ENCODE results near the gene KCNA2.

The KCNA2 gene

DNA sequence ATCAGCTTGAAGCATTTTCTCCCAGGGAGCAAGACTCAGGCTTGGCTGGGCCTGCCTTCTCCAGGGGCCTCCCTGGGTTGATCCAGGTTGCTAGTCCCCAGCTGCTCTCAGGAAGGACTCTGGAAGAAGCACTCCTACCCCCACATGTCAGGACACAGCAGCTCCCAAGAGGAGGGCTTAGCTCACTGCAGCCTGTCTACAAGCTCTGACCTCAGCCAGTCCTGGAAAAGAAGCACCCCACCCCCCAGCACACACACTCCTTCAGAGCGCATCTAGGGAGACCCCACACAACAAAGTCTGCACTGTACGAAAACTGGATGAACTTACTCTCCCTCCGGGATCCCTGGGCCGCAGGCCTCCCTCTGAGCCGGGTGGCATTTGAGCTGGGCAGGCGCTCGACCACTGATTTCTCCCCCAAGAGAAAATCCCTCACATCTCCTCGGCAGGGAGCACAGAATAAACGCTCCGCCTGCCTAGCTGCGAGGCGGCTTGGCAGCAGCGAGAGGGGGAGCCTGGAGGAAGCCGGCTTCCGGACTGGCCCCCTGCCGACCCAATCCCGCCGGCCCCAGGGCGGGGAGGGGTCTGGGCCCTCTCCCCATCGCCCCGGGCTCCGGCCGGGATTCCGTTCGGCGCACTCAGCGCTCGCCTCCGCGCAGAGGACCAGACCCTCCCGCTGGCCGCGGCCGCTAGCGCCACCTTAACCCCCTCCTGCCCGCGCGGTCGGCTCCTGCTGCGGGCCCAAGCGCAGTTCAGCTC is at the start of gene KCNA2:
KCNA2 (minus strand) TSS at position 458 of the 756 bp plus-strand sequence. CDS start 1,576 bp downstream, outside the sequence.
- peak; percentile 43 for DNase-seq (ENCODE audit: low spot score)
- no peak for TF ChIP-seq CTCF (IDR thresholded peaks at IDR 0.05; ENCODE audit: extremely low read depth, missing control alignments)

DNA sequence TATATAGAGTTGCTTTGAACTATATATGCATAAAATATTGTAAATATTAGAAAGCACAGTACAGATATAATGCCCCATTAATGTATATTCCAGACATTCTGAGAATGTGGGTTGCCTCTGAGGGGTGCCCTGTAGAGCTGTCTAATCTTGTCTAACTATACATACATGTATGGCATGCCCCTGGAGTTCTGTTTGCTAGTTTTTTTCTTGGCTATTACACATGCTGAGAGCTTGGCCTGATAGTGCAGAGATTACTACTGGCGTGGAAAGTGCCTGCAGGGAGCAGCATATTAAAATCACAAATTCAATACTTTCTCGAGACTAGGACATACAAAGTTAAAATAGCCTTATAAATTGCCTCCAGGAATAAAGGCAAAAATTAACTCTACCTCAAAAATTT is 44.5 kb upstream of the KCNA2 start:
- no peak for TF ChIP-seq CTCF (IDR thresholded peaks at IDR 0.05; ENCODE audit: extremely low read depth, missing control alignments)

DNA sequence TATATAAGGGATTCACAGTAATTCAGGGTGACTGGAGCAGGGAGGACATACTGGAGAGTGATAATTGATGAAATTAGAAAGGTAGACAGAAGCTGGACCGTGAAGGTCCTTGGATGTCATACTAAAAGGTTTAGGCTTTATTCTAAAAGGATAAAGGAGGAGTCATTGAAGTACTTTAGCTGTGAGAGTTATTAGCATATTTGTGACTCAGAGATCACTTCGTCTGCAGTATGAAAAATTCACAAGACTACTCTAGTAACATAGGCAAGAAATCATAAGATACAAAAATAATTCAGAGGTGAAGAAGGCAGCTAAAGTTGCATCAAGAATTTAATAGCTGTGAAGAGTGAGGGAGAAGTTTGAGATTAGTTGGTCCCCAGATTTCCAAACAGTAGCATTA is 42.3 kb upstream of the KCNA2 start:
- DNase-seq (ENCODE audit: low spot score): no peak
- TF ChIP-seq CTCF (IDR thresholded peaks at IDR 0.05; ENCODE audit: extremely low read depth, missing control alignments): no peak

More for the DNA sequence above, 44.5 kb upstream of the KCNA2 start:
- DNase-seq (ENCODE audit: low spot score): no peak

GRCh38 chr1:110647254-110647891 is 41.2 kb upstream of the KCNA2 start:
- TF ChIP-seq CTCF (IDR thresholded peaks at IDR 0.05; ENCODE audit: extremely low read depth, missing control alignments): no peak
- no peak for DNase-seq (ENCODE audit: low spot score)

DNA sequence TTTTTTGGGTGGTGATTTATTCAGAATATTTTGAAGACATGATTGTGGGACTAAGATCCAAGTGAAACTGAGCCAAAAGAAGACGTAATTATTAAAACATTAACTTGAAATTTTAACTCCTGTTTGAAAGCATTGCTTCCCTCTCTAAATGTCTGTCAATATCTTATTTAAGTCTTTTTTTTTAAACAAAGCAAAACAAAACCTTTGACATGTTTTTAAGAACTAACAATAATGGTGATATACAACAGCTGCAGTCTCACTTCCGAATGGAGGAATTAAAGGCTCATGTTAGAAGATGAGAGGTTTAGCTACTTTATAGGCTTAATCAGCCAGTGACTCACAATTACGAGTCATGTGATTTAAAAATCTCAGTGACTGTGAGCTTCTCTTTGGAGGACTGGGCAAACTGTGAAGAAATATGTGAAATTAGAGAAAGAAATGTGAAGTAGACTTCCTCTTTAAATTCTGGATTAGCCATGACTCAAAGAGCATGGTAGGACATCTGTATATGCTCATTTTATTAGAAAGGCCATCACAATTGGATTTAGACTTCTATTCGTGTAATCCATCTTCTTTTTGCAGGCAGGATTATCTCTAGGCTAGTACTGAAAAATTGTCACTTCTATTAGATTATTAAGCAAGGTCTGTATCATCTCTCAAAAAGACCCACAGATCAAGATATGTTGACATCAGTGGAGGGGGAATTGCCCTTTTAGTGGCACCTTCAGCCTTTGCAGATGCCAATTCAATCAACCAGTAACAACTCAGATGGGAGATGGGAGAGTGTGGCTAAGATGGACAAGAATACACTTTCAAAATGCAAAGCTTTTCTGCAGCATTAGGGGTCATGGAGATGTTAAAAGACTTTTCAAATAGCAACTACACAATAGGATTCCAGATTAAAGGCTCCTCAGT is 39.9 kb upstream of the KCNA2 start:
- no peak for DNase-seq (ENCODE audit: low spot score)
- TF ChIP-seq CTCF (IDR thresholded peaks at IDR 0.05; ENCODE audit: extremely low read depth, missing control alignments): no peak

DNA sequence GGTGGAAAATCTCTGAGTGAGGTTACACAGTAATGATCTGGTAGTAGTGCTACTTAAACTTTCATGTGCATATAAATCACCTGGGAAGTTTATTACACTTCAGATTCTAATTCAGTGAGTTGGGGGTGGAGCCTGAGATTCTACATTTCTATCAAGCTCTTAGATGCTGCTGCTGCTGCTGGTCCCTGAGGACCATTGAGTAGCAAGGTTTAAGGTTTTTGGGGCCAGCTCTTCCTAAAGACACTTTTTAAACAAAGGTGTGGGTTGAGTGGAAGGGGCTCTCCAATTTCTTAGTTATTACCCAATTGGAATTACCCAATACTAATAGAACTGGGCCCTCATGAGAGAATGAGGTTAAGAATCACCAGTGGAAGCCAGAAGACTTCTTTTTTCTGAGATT is 39.1 kb upstream of the KCNA2 start:
- no peak for DNase-seq (ENCODE audit: low spot score)
- no peak for TF ChIP-seq CTCF (IDR thresholded peaks at IDR 0.05; ENCODE audit: extremely low read depth, missing control alignments)

Data from GM20000 (cell line).